HEK293 (cell line): ENCODE data around the gene PIM1.

ENCODE experiments used
- GLI4 ChIP-seq: fragments of 450-650 bp; formaldehyde crosslinking; IDR thresholded peaks from 2 replicates; pipeline ENCODE4 v1.5.1; 2016; ENCODE audit warnings: missing biosample characterization, missing genetic modification characterization
- KLF10 ChIP-seq: fragments of 450-650 bp; IDR thresholded peaks from 2 replicates; pipeline ENCODE4 v1.5.1; 2018; ENCODE audit warnings: missing biosample characterization, mild to moderate bottlenecking, missing genetic modification characterization
- KLF8 ChIP-seq: fragments of 450-650 bp; formaldehyde crosslinking; IDR thresholded peaks from 2 replicates; pipeline ENCODE4 v1.5.1; 2016; ENCODE audit warnings: missing biosample characterization, missing genetic modification characterization
- OVOL3 ChIP-seq: fragments of 450-650 bp; formaldehyde crosslinking; IDR thresholded peaks from 2 replicates; pipeline ENCODE4 v1.5.1; 2016; ENCODE audit warnings: missing biosample characterization, missing genetic modification characterization
- PRDM1 ChIP-seq: fragments of 450-650 bp; formaldehyde crosslinking; IDR thresholded peaks from 2 replicates; pipeline ENCODE4; 2016; ENCODE audit warnings: missing biosample characterization, missing genetic modification characterization
- SP2 ChIP-seq: fragments of 450-650 bp; formaldehyde crosslinking; IDR thresholded peaks from 2 replicates; pipeline ENCODE4 v1.5.1; 2016; ENCODE audit warnings: missing biosample characterization, missing genetic modification characterization
- ZBTB8A ChIP-seq: fragments of 450-650 bp; formaldehyde crosslinking; IDR thresholded peaks from 2 replicates; pipeline ENCODE4 v1.5.1; 2016; ENCODE audit warnings: missing biosample characterization, missing genetic modification characterization
- ZFP37 ChIP-seq: fragments of 450-650 bp; formaldehyde crosslinking; IDR thresholded peaks from 2 replicates; pipeline ENCODE4 v1.5.1; 2016; ENCODE audit warnings: missing biosample characterization, missing genetic modification characterization
- ZFP41 ChIP-seq: fragments of 450-650 bp; formaldehyde crosslinking; IDR thresholded peaks from 2 replicates; pipeline ENCODE4 v1.5.1; 2016; ENCODE audit warnings: missing biosample characterization, missing genetic modification characterization, borderline replicate concordance
- ZIC2 ChIP-seq: fragments of 450-650 bp; formaldehyde crosslinking; IDR thresholded peaks from 2 replicates; pipeline ENCODE4 v1.5.1; 2016; ENCODE audit warnings: missing biosample characterization, missing genetic modification characterization
- ZNF174 ChIP-seq: fragments of 450-650 bp; formaldehyde crosslinking; IDR thresholded peaks from 2 replicates; pipeline ENCODE4 v1.5.0; 2017; ENCODE audit warnings: missing biosample characterization, mild to moderate bottlenecking, missing genetic modification characterization
- ZNF239 ChIP-seq: fragments of 450-650 bp; formaldehyde crosslinking; IDR thresholded peaks from 2 replicates; pipeline ENCODE4 v1.5.1; 2016; ENCODE audit warnings: missing biosample characterization, missing genetic modification characterization
- ZNF274 ChIP-seq, 2 experiments: fragments of 200-500 bp in 1 of 2; fragments of 450-650 bp in 1 of 2; sonication (Bioruptor generic) in 1 of 2; formaldehyde crosslinking in 1 of 2; IDR thresholded peaks; 2 replicates each; pipeline versions ENCODE4 v1.5.1 to v1.6.1; 2014 to 2016; ENCODE audit warnings: borderline replicate concordance in 1 of 2, inconsistent platforms in 1 of 2, low read length in 1 of 2, missing biosample characterization in 1 of 2, missing genetic modification characterization in 1 of 2
- ZNF341 ChIP-seq: fragments of 450-650 bp; formaldehyde crosslinking; IDR thresholded peaks from 2 replicates; pipeline ENCODE4; 2016; ENCODE audit warnings: low read depth, missing biosample characterization, missing genetic modification characterization
- ZNF350 ChIP-seq: fragments of 450-650 bp; formaldehyde crosslinking; IDR thresholded peaks from 2 replicates; pipeline ENCODE4 v1.5.0; 2017; ENCODE audit warnings: missing biosample characterization, mild to moderate bottlenecking, missing genetic modification characterization
- ZNF37A ChIP-seq: fragments of 450-650 bp; IDR thresholded peaks from 2 replicates; pipeline ENCODE4 v1.5.1; 2018; ENCODE audit warnings: missing biosample characterization, missing genetic modification characterization
- ZNF510 ChIP-seq: fragments of 450-650 bp; formaldehyde crosslinking; IDR thresholded peaks from 2 replicates; pipeline ENCODE4 v1.5.1; 2018; ENCODE audit warnings: mild to moderate bottlenecking, missing genetic modification characterization, missing biosample characterization; ENCODE audit not compliant: insufficient replicate concordance
- ZNF521 ChIP-seq: fragments of 450-650 bp; formaldehyde crosslinking; IDR thresholded peaks from 2 replicates; pipeline ENCODE4 v1.5.1; 2017; ENCODE audit warnings: missing biosample characterization, mild to moderate bottlenecking, missing genetic modification characterization
- ZNF530 ChIP-seq: fragments of 450-650 bp; formaldehyde crosslinking; IDR thresholded peaks from 2 replicates; pipeline ENCODE4 v1.5.1; 2016; ENCODE audit warnings: low read depth, missing biosample characterization, missing genetic modification characterization
- ZNF544 ChIP-seq: fragments of 450-650 bp; formaldehyde crosslinking; IDR thresholded peaks from 2 replicates; pipeline ENCODE4 v1.5.0; 2017; ENCODE audit warnings: missing biosample characterization, missing genetic modification characterization
- ZNF585B ChIP-seq: fragments of 450-650 bp; formaldehyde crosslinking; IDR thresholded peaks from 2 replicates; pipeline ENCODE4 v1.5.1; 2016; ENCODE audit warnings: missing biosample characterization, missing genetic modification characterization
- ZNF707 ChIP-seq: fragments of 450-650 bp; formaldehyde crosslinking; IDR thresholded peaks from 2 replicates; pipeline ENCODE4 v1.5.1; 2016; ENCODE audit warnings: missing biosample characterization, missing genetic modification characterization
- ZNF837 ChIP-seq: fragments of 450-650 bp; formaldehyde crosslinking; IDR thresholded peaks from 2 replicates; pipeline ENCODE4 v1.5.1; 2016; ENCODE audit warnings: missing biosample characterization, missing genetic modification characterization
- ZSCAN30 ChIP-seq: fragments of 450-650 bp; IDR thresholded peaks from 2 replicates; pipeline ENCODE4 v1.5.1; 2018; ENCODE audit warnings: missing biosample characterization, mild to moderate bottlenecking, missing genetic modification characterization, moderate library complexity
- TF ChIP-seq, protein P1 (sequence below): fragments of 450-650 bp; formaldehyde crosslinking; IDR thresholded peaks from 2 replicates; pipeline ENCODE4 v1.5.1; 2016; ENCODE audit warnings: missing biosample characterization, missing genetic modification characterization, borderline replicate concordance
- TF ChIP-seq, protein P2 (sequence below): fragments of 450-650 bp; formaldehyde crosslinking; IDR thresholded peaks from 2 replicates; pipeline ENCODE4 v1.5.1; 2016; ENCODE audit warnings: missing biosample characterization, missing genetic modification characterization
- TF ChIP-seq, protein P3 (sequence below): fragments of 450-650 bp; formaldehyde crosslinking; IDR thresholded peaks from 2 replicates; pipeline ENCODE4 v1.5.1; 2016; ENCODE audit warnings: missing biosample characterization, missing genetic modification characterization, borderline replicate concordance
- TF ChIP-seq, protein P4 (sequence below): fragments of 450-650 bp; formaldehyde crosslinking; IDR thresholded peaks from 2 replicates; pipeline ENCODE4 v1.5.1; 2017; ENCODE audit warnings: missing biosample characterization, missing genetic modification characterization
- TF ChIP-seq, protein P5 (sequence below): fragments of 450-650 bp; formaldehyde crosslinking; IDR thresholded peaks from 2 replicates; pipeline ENCODE4 v1.5.1; 2016; ENCODE audit warnings: missing biosample characterization, missing genetic modification characterization
- TF ChIP-seq, protein P6 (sequence below): fragments of 450-650 bp; formaldehyde crosslinking; IDR thresholded peaks from 2 replicates; pipeline ENCODE4 v1.5.1; 2016; ENCODE audit warnings: missing biosample characterization, missing genetic modification characterization

Gene PIM1

DNA sequence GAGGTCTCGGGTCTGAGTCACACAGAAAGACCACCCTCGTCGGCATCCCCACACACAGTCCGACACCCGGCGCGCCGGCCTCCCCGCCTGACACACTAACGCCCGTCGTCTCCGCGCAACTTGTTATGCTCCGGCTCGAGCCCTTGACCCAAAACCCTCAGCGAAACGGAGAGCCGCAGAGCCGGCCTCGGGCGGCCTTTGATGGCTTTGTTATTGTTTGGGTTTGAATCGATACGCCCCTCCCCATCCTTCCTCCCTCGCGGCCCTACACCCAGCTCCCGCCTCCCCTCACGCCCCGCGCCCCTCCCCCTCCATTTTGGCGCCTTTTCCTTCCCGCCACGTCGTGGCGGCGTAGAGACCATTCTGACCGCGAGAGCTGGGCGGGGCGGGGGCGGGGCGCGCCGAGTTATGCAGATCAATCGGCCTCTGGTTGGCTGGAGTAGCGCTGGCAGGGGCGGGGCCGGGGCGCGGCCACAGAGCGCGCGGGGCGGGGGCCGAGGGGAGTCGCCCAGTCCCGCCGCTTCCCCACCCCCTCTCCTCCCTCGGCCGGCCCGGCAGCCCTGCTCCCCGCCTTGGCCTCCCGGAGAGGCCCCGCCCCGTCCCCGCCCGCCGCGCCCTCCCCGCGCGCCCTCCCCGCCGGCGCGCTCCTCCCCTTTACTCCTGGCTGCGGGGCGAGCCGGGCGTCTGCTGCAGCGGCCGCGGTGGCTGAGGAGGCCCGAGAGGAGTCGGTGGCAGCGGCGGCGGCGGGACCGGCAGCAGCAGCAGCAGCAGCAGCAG, at the start of gene PIM1 (continued):
- TF ChIP-seq PRDM1 (tag by site-specific recombination) (no peak), ZNF37A (tag by site-specific recombination) (no peak), ZNF510 (tag by site-specific recombination) (no peak), ZNF341 (tag by site-specific recombination) (peak; percentile 34), KLF10 (tag by site-specific recombination) (peak; percentile 99), ZSCAN30 (tag by site-specific recombination) (peak; percentile 75), SP2 (tag by site-specific recombination) (peak; percentile 85), ZNF174 (no peak), ZNF521 (tag by site-specific recombination) (no peak), ZFP37 (tag by site-specific recombination) (peak; percentile 84), ZNF274 (IDR thresholded peaks at IDR 0.05; ENCODE audit: low read length) (no peak), ZNF274 (tag by site-specific recombination; IDR thresholded peaks at IDR 0.05; ENCODE audit: borderline replicate concordance) (no peak), ZFP41 (no peak), ZIC2 (peak; percentile 69), ZNF707 (tag by site-specific recombination) (no peak), GLI4 (no peak), ZBTB8A (peak; percentile 95), ZNF239 (no peak), ZNF530 (tag by site-specific recombination) (no peak), ZNF350 (tag by site-specific recombination) (no peak), OVOL3 (tag by site-specific recombination) (no peak), ZNF585B (tag by site-specific recombination) (no peak), KLF8 (tag by site-specific recombination) (peak; percentile 100), ZNF837 (no peak), ZNF544 (tag by site-specific recombination) (no peak)
- TF ChIP-seq, protein P1, sequence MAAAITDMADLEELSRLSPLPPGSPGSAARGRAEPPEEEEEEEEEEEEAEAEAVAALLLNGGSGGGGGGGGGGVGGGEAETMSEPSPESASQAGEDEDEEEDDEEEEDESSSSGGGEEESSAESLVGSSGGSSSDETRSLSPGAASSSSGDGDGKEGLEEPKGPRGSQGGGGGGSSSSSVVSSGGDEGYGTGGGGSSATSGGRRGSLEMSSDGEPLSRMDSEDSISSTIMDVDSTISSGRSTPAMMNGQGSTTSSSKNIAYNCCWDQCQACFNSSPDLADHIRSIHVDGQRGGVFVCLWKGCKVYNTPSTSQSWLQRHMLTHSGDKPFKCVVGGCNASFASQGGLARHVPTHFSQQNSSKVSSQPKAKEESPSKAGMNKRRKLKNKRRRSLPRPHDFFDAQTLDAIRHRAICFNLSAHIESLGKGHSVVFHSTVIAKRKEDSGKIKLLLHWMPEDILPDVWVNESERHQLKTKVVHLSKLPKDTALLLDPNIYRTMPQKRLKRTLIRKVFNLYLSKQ (tag by site-specific recombination) = no peak
- TF ChIP-seq, protein P2, sequence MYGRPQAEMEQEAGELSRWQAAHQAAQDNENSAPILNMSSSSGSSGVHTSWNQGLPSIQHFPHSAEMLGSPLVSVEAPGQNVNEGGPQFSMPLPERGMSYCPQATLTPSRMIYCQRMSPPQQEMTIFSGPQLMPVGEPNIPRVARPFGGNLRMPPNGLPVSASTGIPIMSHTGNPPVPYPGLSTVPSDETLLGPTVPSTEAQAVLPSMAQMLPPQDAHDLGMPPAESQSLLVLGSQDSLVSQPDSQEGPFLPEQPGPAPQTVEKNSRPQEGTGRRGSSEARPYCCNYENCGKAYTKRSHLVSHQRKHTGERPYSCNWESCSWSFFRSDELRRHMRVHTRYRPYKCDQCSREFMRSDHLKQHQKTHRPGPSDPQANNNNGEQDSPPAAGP (tag by site-specific recombination) = peak; percentile 97
- TF ChIP-seq, protein P3, sequence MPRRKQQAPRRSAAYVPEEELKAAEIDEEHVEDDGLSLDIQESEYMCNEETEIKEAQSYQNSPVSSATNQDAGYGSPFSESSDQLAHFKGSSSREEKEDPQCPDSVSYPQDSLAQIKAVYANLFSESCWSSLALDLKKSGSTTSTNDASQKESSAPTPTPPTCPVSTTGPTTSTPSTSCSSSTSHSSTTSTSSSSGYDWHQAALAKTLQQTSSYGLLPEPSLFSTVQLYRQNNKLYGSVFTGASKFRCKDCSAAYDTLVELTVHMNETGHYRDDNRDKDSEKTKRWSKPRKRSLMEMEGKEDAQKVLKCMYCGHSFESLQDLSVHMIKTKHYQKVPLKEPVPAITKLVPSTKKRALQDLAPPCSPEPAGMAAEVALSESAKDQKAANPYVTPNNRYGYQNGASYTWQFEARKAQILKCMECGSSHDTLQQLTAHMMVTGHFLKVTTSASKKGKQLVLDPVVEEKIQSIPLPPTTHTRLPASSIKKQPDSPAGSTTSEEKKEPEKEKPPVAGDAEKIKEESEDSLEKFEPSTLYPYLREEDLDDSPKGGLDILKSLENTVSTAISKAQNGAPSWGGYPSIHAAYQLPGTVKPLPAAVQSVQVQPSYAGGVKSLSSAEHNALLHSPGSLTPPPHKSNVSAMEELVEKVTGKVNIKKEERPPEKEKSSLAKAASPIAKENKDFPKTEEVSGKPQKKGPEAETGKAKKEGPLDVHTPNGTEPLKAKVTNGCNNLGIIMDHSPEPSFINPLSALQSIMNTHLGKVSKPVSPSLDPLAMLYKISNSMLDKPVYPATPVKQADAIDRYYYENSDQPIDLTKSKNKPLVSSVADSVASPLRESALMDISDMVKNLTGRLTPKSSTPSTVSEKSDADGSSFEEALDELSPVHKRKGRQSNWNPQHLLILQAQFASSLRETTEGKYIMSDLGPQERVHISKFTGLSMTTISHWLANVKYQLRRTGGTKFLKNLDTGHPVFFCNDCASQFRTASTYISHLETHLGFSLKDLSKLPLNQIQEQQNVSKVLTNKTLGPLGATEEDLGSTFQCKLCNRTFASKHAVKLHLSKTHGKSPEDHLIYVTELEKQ (tag by site-specific recombination) = peak; percentile 90
- TF ChIP-seq, protein P4, sequence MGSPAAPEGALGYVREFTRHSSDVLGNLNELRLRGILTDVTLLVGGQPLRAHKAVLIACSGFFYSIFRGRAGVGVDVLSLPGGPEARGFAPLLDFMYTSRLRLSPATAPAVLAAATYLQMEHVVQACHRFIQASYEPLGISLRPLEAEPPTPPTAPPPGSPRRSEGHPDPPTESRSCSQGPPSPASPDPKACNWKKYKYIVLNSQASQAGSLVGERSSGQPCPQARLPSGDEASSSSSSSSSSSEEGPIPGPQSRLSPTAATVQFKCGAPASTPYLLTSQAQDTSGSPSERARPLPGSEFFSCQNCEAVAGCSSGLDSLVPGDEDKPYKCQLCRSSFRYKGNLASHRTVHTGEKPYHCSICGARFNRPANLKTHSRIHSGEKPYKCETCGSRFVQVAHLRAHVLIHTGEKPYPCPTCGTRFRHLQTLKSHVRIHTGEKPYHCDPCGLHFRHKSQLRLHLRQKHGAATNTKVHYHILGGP (tag by site-specific recombination) = no peak
- TF ChIP-seq, protein P5, sequence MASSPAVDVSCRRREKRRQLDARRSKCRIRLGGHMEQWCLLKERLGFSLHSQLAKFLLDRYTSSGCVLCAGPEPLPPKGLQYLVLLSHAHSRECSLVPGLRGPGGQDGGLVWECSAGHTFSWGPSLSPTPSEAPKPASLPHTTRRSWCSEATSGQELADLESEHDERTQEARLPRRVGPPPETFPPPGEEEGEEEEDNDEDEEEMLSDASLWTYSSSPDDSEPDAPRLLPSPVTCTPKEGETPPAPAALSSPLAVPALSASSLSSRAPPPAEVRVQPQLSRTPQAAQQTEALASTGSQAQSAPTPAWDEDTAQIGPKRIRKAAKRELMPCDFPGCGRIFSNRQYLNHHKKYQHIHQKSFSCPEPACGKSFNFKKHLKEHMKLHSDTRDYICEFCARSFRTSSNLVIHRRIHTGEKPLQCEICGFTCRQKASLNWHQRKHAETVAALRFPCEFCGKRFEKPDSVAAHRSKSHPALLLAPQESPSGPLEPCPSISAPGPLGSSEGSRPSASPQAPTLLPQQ = peak; percentile 62; the same call in 1 of the 2 replicates
- TF ChIP-seq, protein P6, sequence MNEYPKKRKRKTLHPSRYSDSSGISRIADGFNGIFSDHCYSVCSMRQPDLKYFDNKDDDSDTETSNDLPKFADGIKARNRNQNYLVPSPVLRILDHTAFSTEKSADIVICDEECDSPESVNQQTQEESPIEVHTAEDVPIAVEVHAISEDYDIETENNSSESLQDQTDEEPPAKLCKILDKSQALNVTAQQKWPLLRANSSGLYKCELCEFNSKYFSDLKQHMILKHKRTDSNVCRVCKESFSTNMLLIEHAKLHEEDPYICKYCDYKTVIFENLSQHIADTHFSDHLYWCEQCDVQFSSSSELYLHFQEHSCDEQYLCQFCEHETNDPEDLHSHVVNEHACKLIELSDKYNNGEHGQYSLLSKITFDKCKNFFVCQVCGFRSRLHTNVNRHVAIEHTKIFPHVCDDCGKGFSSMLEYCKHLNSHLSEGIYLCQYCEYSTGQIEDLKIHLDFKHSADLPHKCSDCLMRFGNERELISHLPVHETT (tag by site-specific recombination) = peak; percentile 69; the same call in 1 of the 2 replicates
